Panc1 (cell line): ENCODE measurements around the gene RTN4IP1. TPM values are rescaled to one million over a fixed set of nuclear protein-coding genes. Genes with fewer than 3 reads are reported as not detected.

Experiments used
- ATAC-seq: fragments of 200-7000 bp; cut with Tn5 transposase; 2 replicates; pipeline ENCODE4 v1.9.1; 2020; ENCODE audit warnings: mild to moderate bottlenecking, moderate library complexity
- BruUV-seq: library from RNA; stranded (reverse); fragments of 400-500 nt; replicated peaks from 2 replicates; lab custom pipeline; 2021; lab: Mats Ljungman, UMichigan
- CTCF ChIA-PET: fragments of 300-600 bp; sonication (Branson Sonifier 250); formaldehyde crosslinking; loops from one replicate; lab custom pipeline; 2022; ENCODE audit warnings: antibody characterized with exemption; lab: Charles Lee
- POLR2A ChIA-PET: fragments of 300-600 bp; sonication (Branson Sonifier 250); formaldehyde crosslinking; loops from one replicate; lab custom pipeline; 2022; ENCODE audit warnings: antibody characterized with exemption; lab: Charles Lee
- DNase-seq: peaks from one replicate; pipeline ENCODE4 v3.0.0-alpha.2; 2010; ENCODE audit warnings: low read depth, low spot score
- H3K27ac ChIP-seq: 2 replicates; pipeline ENCODE4 v1.5.1; 2011; ENCODE audit warnings: mild to moderate bottlenecking, low read length, inconsistent platforms
- H3K27me3 ChIP-seq: fragments of 200-500 bp; sonication (Bioruptor generic); 2 replicates; pipeline ENCODE4 v1.6.0; 2014; ENCODE audit warnings: low read length, inconsistent platforms; ENCODE audit not compliant: control insufficient read depth, insufficient read depth
- H3K36me3 ChIP-seq: fragments of 200-500 bp; sonication (Bioruptor generic); 2 replicates; pipeline ENCODE4 v1.5.1; 2014; ENCODE audit warnings: inconsistent platforms, mild to moderate bottlenecking, low read length, moderate library complexity; ENCODE audit not compliant: control insufficient read depth, insufficient read depth
- H3K4me1 ChIP-seq: 2 replicates; pipeline ENCODE4 v1.5.1; 2011; ENCODE audit warnings: inconsistent platforms, mild to moderate bottlenecking, low read length, moderate library complexity; ENCODE audit not compliant: control insufficient read depth, insufficient read depth
- H3K4me3 ChIP-seq, 2 experiments: 2 replicates each; pipeline ENCODE4 v1.5.1; 2011 to 2012; ENCODE audit warnings: low read depth in 2 of 2, low read length in 2 of 2, mild to moderate bottlenecking in 2 of 2, inconsistent platforms in 1 of 2, moderate library complexity in 1 of 2
- H3K9me3 ChIP-seq: fragments of 200-500 bp; sonication (Bioruptor generic); 2 replicates; pipeline ENCODE4 v1.5.1; 2014; ENCODE audit warnings: low read depth, mild to moderate bottlenecking, inconsistent platforms, low read length, moderate library complexity; ENCODE audit not compliant: control insufficient read depth, insufficient read depth
- POLR2AphosphoS5 ChIP-seq: IDR thresholded peaks from 2 replicates; pipeline ENCODE4 v1.6.1; 2012; ENCODE audit warnings: mild to moderate bottlenecking, low read depth, low read length, moderate library complexity
- SIN3A ChIP-seq: IDR thresholded peaks from 2 replicates; pipeline ENCODE4 v1.6.1; 2012; ENCODE audit warnings: low read depth, mild to moderate bottlenecking, low read length, moderate library complexity, borderline replicate concordance; ENCODE audit not compliant: insufficient read depth
- TCF7L2 ChIP-seq: IDR thresholded peaks from 2 replicates; pipeline ENCODE4 v1.6.1; 2011; ENCODE audit warnings: mild to moderate bottlenecking, low read depth, low read length, inconsistent platforms
- in situ Hi-C: cut with HindIII; loops from 2 replicates; pipeline ENCODE4 v1.10.0; 2016; ENCODE audit warnings: low sequenced_read_pairs, low pct_unique_long_range_greater_than_20kb
- intact Hi-C: fragments of 100-400 bp; cut with micrococcal nuclease; formaldehyde crosslinking; loops from one replicate; pipeline ENCODE4 v1.10.0; 2022; ENCODE audit not compliant: unreplicated experiment
- total RNA-seq: library from RNA; stranded (reverse); gene quantifications from one replicate; pipeline ENCODE4 v1.2.1, GENCODE V29; 2021; ENCODE audit not compliant: unreplicated experiment
- TF ChIP-seq, protein P1 (sequence below): fragments of 450-650 bp; IDR thresholded peaks from 2 replicates; pipeline ENCODE4 v1.5.1; 2017; ENCODE audit warnings: mild to moderate bottlenecking
- TF ChIP-seq, protein P2 (sequence below), 2 experiments: IDR thresholded peaks; 2 replicates each; pipeline ENCODE4 v1.6.1; 2011 to 2012; ENCODE audit warnings: low read depth in 2 of 2, control low read depth in 1 of 2, low read length in 1 of 2, mild to moderate bottlenecking in 1 of 2, moderate library complexity in 1 of 2; ENCODE audit not compliant: insufficient read depth in 1 of 2

Gene RTN4IP1
- total RNA-seq, 1 experiment from 2014 or later = 9.4 TPM

DNA sequence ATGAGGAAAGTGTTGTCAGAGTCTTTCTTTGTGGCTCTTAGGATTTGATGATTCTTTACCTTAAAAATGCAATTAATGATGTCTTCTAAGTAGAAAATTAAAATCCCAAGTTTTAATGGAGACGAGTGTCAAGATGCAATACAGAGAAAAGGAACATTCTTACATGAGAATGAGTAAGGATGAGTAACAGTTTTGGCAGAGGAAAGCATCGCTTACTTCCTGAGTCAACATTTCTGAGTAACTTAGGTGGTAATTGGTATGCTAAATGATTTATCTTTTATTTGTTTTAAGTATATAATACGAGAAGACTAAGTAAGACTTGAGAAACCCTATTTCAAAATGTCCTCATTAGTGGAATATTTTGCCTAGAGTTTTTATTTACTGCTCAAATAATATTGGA lies 101.3 kb downstream of the RTN4IP1 start:
- CTCF ChIA-PET = no interaction called here
- Histone ChIP-seq H3K4me1 (peaks cover 34% of the 10 kb centered on the region), H3K27ac (peak overlapping the region; percentile 74), H3K27me3 (no peaks in the 10 kb centered on the region), H3K36me3 (peaks cover 22% of the 10 kb centered on the region), H3K4me3 (no peak overlapping the region), H3K9me3 (no peaks in the 10 kb centered on the region)
- POLR2A ChIA-PET = no interaction called here
- ATAC-seq (peak; percentile 84), DNase-seq (peak; percentile 96)
- in situ Hi-C loops = no loop called here
- no TSS peak for BruUV-seq
- intact Hi-C loops = no loop called here
- no peak for TF ChIP-seq SIN3A
- TF ChIP-seq, protein P1, sequence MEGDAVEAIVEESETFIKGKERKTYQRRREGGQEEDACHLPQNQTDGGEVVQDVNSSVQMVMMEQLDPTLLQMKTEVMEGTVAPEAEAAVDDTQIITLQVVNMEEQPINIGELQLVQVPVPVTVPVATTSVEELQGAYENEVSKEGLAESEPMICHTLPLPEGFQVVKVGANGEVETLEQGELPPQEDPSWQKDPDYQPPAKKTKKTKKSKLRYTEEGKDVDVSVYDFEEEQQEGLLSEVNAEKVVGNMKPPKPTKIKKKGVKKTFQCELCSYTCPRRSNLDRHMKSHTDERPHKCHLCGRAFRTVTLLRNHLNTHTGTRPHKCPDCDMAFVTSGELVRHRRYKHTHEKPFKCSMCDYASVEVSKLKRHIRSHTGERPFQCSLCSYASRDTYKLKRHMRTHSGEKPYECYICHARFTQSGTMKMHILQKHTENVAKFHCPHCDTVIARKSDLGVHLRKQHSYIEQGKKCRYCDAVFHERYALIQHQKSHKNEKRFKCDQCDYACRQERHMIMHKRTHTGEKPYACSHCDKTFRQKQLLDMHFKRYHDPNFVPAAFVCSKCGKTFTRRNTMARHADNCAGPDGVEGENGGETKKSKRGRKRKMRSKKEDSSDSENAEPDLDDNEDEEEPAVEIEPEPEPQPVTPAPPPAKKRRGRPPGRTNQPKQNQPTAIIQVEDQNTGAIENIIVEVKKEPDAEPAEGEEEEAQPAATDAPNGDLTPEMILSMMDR = no peak
- no peak for TF ChIP-seq TCF7L2
- TF ChIP-seq, protein P2, sequence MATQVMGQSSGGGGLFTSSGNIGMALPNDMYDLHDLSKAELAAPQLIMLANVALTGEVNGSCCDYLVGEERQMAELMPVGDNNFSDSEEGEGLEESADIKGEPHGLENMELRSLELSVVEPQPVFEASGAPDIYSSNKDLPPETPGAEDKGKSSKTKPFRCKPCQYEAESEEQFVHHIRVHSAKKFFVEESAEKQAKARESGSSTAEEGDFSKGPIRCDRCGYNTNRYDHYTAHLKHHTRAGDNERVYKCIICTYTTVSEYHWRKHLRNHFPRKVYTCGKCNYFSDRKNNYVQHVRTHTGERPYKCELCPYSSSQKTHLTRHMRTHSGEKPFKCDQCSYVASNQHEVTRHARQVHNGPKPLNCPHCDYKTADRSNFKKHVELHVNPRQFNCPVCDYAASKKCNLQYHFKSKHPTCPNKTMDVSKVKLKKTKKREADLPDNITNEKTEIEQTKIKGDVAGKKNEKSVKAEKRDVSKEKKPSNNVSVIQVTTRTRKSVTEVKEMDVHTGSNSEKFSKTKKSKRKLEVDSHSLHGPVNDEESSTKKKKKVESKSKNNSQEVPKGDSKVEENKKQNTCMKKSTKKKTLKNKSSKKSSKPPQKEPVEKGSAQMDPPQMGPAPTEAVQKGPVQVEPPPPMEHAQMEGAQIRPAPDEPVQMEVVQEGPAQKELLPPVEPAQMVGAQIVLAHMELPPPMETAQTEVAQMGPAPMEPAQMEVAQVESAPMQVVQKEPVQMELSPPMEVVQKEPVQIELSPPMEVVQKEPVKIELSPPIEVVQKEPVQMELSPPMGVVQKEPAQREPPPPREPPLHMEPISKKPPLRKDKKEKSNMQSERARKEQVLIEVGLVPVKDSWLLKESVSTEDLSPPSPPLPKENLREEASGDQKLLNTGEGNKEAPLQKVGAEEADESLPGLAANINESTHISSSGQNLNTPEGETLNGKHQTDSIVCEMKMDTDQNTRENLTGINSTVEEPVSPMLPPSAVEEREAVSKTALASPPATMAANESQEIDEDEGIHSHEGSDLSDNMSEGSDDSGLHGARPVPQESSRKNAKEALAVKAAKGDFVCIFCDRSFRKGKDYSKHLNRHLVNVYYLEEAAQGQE (IDR thresholded peaks at IDR 0.05; ENCODE audit: insufficient read depth in 1 of 2, low read depth in 2 of 2, low read length in 1 of 2) = no peak
- no peak; the same call in 1 of the 2 replicates for TF ChIP-seq POLR2AphosphoS5

DNA sequence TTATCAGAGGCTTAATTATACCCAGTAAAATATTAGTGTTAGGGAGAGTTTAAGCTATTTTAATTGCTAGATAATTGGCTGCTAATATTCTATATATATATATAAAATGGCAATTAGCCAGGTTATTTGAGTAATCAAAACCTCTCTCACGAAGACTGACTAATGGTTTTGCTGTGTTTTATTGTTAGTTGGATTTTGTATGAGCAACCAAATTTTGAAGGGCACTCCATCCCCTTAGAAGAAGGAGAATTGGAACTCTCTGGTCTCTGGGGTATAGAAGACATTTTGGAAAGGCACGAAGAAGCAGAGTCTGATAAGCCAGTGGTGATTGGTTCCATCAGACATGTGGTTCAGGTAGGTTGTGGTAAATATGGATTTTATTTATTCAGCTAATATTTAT lies 102.2 kb downstream of the RTN4IP1 start:
- POLR2A ChIA-PET = no interaction called here
- H3K36me3 ChIP-seq = peaks cover 22% of the 10 kb centered on the region
- ATAC-seq (no peak), DNase-seq (no peak)
- H3K9me3 ChIP-seq = no peaks in the 10 kb centered on the region
- in situ Hi-C loops = no loop called here
- H3K27ac ChIP-seq = peak overlapping the region; percentile 74; the same call in 1 of the 2 replicates
- H3K4me1 ChIP-seq = peaks cover 42% of the 10 kb centered on the region
- CTCF ChIA-PET = interaction anchor here (0.6 kb wide), 2 partner anchors 195 to 266 kb away, joined by 3 to 7 read pairs; no protein-coding TSS in a partner anchor
- intact Hi-C loops = no loop called here
- no peak for TF ChIP-seq POLR2AphosphoS5
- TF ChIP-seq, protein P1 = no peak
- TF ChIP-seq, protein P2 (IDR thresholded peaks at IDR 0.05; ENCODE audit: insufficient read depth in 1 of 2, low read depth in 2 of 2, low read length in 1 of 2) = no peak
- no peak overlapping the region for H3K4me3 ChIP-seq
- no TSS peak for BruUV-seq
- H3K27me3 ChIP-seq = no peaks in the 10 kb centered on the region
